Measurements from ENCODE around the gene TRAPPC2. TPM values are rescaled to one million over a fixed set of nuclear protein-coding genes. Genes with fewer than 3 reads are reported as not detected.
A peak's percentile ranks its signal among the peaks of the same experiment; 100 is the strongest.

Gene TRAPPC2
- total and polyA plus RNA-seq, 8 donors: 5.7 to 37.9 (median 13.2) TPM

- H3K36me3 ChIP-seq: no peaks in the 10 kb centered on the region
- WGBS, 5 donors: 93 to 100% (median 93%) methylated on average over 1 of the region's 1 CpG
- H3K4me1 ChIP-seq: peaks cover 11 to 72% (median 35%) of the 10 kb centered on the region in 4 donors
- intact Hi-C loops (cut with DNase I; ENCODE audit: low total_unique reads): no loop called here
- no peak for TF ChIP-seq EP300 (IDR thresholded peaks at IDR 0.05)
- TF ChIP-seq POLR2A (IDR thresholded peaks at IDR 0.05): no peak
- no peak for TF ChIP-seq POLR2AphosphoS5 (IDR thresholded peaks at IDR 0.05)
- TF ChIP-seq CTCF (IDR thresholded peaks at IDR 0.05): no peak
- no peaks in the 10 kb centered on the region for H3K9me3 ChIP-seq
- H3K27me3 ChIP-seq: no peaks in the 10 kb centered on the region
- H3K27ac ChIP-seq: peak overlapping the region in 2 of 5 donors; percentile 35 to 43
- H3K4me3 ChIP-seq: no peak overlapping the region
- DNase-seq: no peak
Observed at GRCh38 chrX:13697976-13698375, 36.4 kb downstream of the TRAPPC2 start.

- peaks cover 11 to 75% (median 37%) of the 10 kb centered on the region in 4 donors for H3K4me1 ChIP-seq
- DNase-seq: no peak
- H3K4me3 ChIP-seq: no peak overlapping the region
- TF ChIP-seq CTCF (IDR thresholded peaks at IDR 0.05) (no peak), POLR2AphosphoS5 (IDR thresholded peaks at IDR 0.05) (no peak), EP300 (IDR thresholded peaks at IDR 0.05) (no peak), POLR2A (IDR thresholded peaks at IDR 0.05) (no peak)
- H3K36me3 ChIP-seq: no peaks in the 10 kb centered on the region
- H3K9me3 ChIP-seq: no peaks in the 10 kb centered on the region
- H3K27me3 ChIP-seq: no peaks in the 10 kb centered on the region
- intact Hi-C loops (cut with DNase I; ENCODE audit: low total_unique reads): no loop called here
- 83 to 91% (median 89%) methylated on average over 2 of the region's 2 CpGs for WGBS, 5 donors
- H3K27ac ChIP-seq: peak overlapping the region in 1 of 5 donors; percentile 35
Observed at GRCh38 chrX:13697455-13697854, 37.0 kb downstream of the TRAPPC2 start.

GRCh38 chrX:13695601-13696115, 38.8 kb downstream of the TRAPPC2 start:
- H3K36me3 ChIP-seq: no peaks in the 10 kb centered on the region
- H3K4me3 ChIP-seq: no peak overlapping the region
- WGBS, 5 donors: 85 to 92% (median 90%) methylated on average over 4 of the region's 4 CpGs
- no peaks in the 10 kb centered on the region for H3K27me3 ChIP-seq
- TF ChIP-seq POLR2A (IDR thresholded peaks at IDR 0.05): no peak
- TF ChIP-seq EP300 (IDR thresholded peaks at IDR 0.05): no peak
- TF ChIP-seq CTCF (IDR thresholded peaks at IDR 0.05): no peak
- no peak overlapping the region for H3K27ac ChIP-seq
- no peak for DNase-seq
- no peaks in the 10 kb centered on the region for H3K9me3 ChIP-seq
- intact Hi-C loops (cut with DNase I; ENCODE audit: low total_unique reads): no loop called here
- H3K4me1 ChIP-seq: peaks cover 11 to 87% (median 43%) of the 10 kb centered on the region in 4 donors

- no peak for DNase-seq
- no peak for TF ChIP-seq POLR2AphosphoS5 (IDR thresholded peaks at IDR 0.05)
- no peak for TF ChIP-seq EP300 (IDR thresholded peaks at IDR 0.05)
- no peak for TF ChIP-seq POLR2A (IDR thresholded peaks at IDR 0.05)
- no peak for TF ChIP-seq CTCF (IDR thresholded peaks at IDR 0.05)
- no peaks in the 10 kb centered on the region for H3K27me3 ChIP-seq
- no peaks in the 10 kb centered on the region for H3K9me3 ChIP-seq
- no peaks in the 10 kb centered on the region for H3K36me3 ChIP-seq
- no peak overlapping the region for H3K4me3 ChIP-seq
- no peak overlapping the region for H3K27ac ChIP-seq
- WGBS, 5 donors: 76 to 90% (median 83%) methylated on average over 8 of the region's 8 CpGs
- H3K4me1 ChIP-seq: peaks cover 9 to 86% (median 44%) of the 10 kb centered on the region in 4 donors
- intact Hi-C loops (cut with DNase I; ENCODE audit: low total_unique reads): no loop called here
Observed at GRCh38 chrX:13694983-13695382, 39.4 kb downstream of the TRAPPC2 start.
